ENCODE results near the gene NR3C1. TPM values are rescaled to one million over a fixed set of nuclear protein-coding genes. Genes with fewer than 3 reads are reported as not detected.
A peak's percentile ranks its signal among the peaks of the same experiment; 100 is the strongest.

The NR3C1 gene
- total RNA-seq, 2 donors from 2014 or later: 56.5 to 58.1 TPM

DNA sequence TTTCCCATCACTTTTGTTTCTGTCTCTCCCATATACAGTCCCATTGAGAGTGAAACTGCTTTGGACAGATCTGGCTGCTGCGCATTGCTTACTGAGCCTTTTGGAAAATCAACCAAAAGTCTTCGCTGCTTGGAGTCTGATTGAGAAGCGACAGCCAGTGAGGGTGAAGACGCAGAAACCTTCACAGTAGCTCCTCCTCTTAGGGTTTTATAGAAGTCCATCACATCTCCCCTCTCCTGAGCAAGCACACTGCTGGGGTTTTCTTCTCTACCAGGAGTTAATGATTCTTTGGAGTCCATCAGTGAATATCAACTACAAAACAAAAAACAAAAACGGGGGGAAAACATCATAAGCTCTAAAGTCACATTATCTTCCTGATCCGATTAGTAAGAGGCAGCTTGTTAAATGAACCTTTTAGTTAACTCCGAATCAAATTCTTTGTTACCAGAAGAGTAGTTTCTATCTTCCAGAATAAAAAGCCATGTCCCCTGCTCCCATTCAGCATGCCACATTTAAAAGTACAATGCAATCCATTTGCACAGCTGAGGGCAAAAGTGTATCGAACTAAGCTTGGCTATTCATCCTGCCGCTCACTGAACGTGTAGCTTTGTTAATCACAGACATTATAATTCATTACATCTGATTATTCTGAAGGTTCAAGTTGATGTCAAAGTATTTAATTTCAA lies 2.8 kb downstream of the NR3C1 start:
- Histone ChIP-seq H3K4me3 (peak overlapping the region; percentile 93), H3K4me1 (ENCODE audit: control insufficient read depth in 1 of 2, low read depth in 2 of 2) (peaks cover 24 to 52% of the 10 kb centered on the region in 2 donors), H3K27me3 (replicated peaks; ENCODE audit: insufficient read depth) (no peaks in the 10 kb centered on the region), H3K27ac (no peak overlapping the region), H3K36me3 (no peaks in the 10 kb centered on the region), H3K9me3 (no peaks in the 10 kb centered on the region)
- DNase-seq (ENCODE audit: low spot score) (no peak), ATAC-seq (ENCODE audit: insufficient number of reproducible peaks, low FRiP score, low read depth) (no peak)
- TF ChIP-seq, protein P1, sequence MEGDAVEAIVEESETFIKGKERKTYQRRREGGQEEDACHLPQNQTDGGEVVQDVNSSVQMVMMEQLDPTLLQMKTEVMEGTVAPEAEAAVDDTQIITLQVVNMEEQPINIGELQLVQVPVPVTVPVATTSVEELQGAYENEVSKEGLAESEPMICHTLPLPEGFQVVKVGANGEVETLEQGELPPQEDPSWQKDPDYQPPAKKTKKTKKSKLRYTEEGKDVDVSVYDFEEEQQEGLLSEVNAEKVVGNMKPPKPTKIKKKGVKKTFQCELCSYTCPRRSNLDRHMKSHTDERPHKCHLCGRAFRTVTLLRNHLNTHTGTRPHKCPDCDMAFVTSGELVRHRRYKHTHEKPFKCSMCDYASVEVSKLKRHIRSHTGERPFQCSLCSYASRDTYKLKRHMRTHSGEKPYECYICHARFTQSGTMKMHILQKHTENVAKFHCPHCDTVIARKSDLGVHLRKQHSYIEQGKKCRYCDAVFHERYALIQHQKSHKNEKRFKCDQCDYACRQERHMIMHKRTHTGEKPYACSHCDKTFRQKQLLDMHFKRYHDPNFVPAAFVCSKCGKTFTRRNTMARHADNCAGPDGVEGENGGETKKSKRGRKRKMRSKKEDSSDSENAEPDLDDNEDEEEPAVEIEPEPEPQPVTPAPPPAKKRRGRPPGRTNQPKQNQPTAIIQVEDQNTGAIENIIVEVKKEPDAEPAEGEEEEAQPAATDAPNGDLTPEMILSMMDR (IDR thresholded peaks at IDR 0.05): no peak

DNA sequence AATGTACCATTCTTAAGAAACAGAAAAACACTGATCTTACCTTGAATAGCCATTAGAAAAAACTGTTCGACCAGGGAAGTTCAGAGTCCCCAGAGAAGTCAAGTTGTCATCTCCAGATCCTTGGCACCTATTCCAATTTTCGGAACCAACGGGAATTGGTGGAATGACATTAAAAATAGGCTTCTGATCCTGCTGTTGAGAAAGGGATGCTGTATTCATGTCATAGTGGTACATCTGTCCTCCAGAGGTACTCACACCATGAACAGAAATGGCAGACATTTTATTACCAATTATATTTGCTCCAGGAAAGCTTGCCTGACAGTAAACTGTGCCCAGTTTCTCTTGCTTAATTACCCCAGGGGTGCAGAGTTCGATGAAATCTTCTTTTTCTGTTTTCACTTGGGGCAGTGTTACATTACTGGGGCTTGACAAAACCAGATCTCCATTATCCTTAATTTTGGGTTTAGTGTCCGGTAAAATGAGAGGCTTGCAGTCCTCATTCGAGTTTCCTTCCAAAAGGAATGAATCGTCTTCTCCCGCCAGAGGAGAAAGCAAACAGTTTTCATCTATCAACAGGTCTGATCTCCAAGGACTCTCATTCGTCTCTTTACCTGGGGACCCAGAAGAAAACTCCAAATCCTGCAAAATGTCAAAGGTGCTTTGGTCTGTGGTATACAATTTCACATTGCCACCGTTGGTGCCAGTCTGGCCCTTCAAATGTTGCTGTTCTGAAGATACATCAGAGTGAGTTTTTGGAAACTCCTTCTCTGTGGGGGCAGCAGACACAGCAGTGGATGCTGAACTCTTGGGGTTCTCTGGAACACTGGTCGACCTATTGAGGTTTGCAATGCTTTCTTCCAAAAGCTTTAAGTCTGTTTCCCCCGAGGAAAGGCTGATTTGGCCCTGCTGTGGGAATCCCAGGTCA lies 3.6 kb downstream of the NR3C1 start:
- Histone ChIP-seq H3K4me3 (peak overlapping the region; percentile 93), H3K9me3 (no peaks in the 10 kb centered on the region), H3K27me3 (replicated peaks; ENCODE audit: insufficient read depth) (no peaks in the 10 kb centered on the region), H3K27ac (no peak overlapping the region), H3K36me3 (no peaks in the 10 kb centered on the region), H3K4me1 (ENCODE audit: control insufficient read depth in 1 of 2, low read depth in 2 of 2) (peaks cover 31 to 60% of the 10 kb centered on the region in 2 donors)
- TF ChIP-seq, protein P1 (IDR thresholded peaks at IDR 0.05): no peak
- DNase-seq (ENCODE audit: low spot score): no peak
- no peak for ATAC-seq (ENCODE audit: insufficient number of reproducible peaks, low FRiP score, low read depth)

DNA sequence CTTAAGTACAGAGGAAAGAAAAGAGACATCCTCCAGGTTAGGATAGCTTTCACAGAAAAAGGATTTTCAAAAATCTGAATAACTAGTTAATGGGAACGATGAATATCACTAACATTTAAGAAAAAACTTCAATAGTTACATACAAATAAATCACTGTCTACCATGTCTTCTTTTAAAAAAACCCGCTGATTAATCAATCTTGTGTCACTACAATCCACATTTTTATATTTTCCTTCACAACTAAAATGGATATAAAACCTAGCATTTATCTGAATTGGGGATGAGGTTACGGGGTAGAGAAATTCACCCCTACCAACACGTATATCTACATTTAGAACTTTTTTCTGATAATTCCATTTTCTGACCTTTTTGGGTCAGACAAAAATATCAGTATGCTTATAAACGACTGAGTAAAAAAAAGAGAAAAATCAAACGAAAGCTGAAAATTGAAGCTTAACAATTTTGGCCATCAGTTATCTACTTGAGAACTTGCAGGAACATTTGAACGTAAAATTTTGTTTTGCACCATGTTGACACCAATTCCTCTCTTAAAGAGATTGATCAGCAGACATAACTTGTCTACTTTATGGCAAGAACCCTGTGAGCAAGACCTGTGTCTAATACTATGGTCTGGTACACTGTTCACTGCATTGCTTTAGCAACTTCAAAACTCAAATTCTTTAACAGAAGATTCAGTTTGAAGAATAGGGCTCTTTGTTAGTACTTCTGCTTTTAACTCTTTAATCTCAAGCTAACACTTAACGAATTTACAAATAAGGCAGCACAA lies 4.8 kb downstream of the NR3C1 start:
- Histone ChIP-seq H3K27me3 (replicated peaks; ENCODE audit: insufficient read depth) (no peaks in the 10 kb centered on the region), H3K36me3 (no peaks in the 10 kb centered on the region), H3K27ac (no peak overlapping the region), H3K4me1 (ENCODE audit: control insufficient read depth in 1 of 2, low read depth in 2 of 2) (peaks cover 42 to 72% of the 10 kb centered on the region in 2 donors), H3K9me3 (no peaks in the 10 kb centered on the region), H3K4me3 (peak overlapping the region; percentile 93)
- TF ChIP-seq, protein P1 (IDR thresholded peaks at IDR 0.05): no peak
- ATAC-seq (ENCODE audit: insufficient number of reproducible peaks, low FRiP score, low read depth) (no peak), DNase-seq (ENCODE audit: low spot score) (no peak)

DNA sequence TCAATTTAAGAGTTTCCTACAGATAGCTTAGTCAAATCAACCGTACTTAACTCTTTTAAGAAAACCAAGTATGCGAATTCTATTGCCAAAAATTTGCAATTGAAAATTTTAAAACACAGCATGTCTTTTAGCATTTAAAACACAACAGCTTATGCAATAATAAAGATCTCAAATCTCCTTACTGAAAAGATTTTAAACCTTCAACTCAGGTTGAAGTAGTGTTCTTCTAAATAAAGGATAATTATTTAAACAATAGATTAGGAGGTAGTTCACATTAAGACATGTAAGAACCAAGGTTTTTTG lies 5.5 kb downstream of the NR3C1 start:
- H3K4me3 ChIP-seq: peak overlapping the region; percentile 93
- H3K9me3 ChIP-seq: no peaks in the 10 kb centered on the region
- TF ChIP-seq, protein P1 (IDR thresholded peaks at IDR 0.05): no peak
- H3K27ac ChIP-seq: no peak overlapping the region
- no peaks in the 10 kb centered on the region for H3K27me3 ChIP-seq (replicated peaks; ENCODE audit: insufficient read depth)
- no peak for DNase-seq (ENCODE audit: low spot score)
- no peaks in the 10 kb centered on the region for H3K36me3 ChIP-seq
- H3K4me1 ChIP-seq (ENCODE audit: control insufficient read depth in 1 of 2, low read depth in 2 of 2): peaks cover 48 to 78% of the 10 kb centered on the region in 2 donors
- no peak for ATAC-seq (ENCODE audit: insufficient number of reproducible peaks, low FRiP score, low read depth)
